Caco-2 (cell line): Measurements from ENCODE around the gene PHF5A. TPM values are rescaled to one million over a fixed set of nuclear protein-coding genes. Genes with fewer than 3 reads are reported as not detected.
A peak's percentile ranks its signal among the peaks of the same experiment; 100 is the strongest.

Experiments used
- Bru-seq: library from RNA; stranded (reverse); fragments of 400-500 nt; gene quantifications from one replicate; lab custom pipeline; 2021; lab: Mats Ljungman, UMichigan
- BruChase-seq, 2 experiments: library from RNA; stranded (reverse); fragments of 400-500 nt; gene quantifications; one replicate each; lab custom pipeline; 2021; lab: Mats Ljungman, UMichigan
- BruUV-seq: library from RNA; stranded (reverse); fragments of 400-500 nt; replicated peaks from 2 replicates; lab custom pipeline; 2021; lab: Mats Ljungman, UMichigan
- CTCF ChIA-PET: fragments of 300-600 bp; sonication (Branson Sonifier 250); formaldehyde crosslinking; loops from one replicate; lab custom pipeline; 2022; ENCODE audit warnings: antibody characterized with exemption; lab: Charles Lee
- POLR2A ChIA-PET: fragments of 300-600 bp; sonication (Branson Sonifier 250); formaldehyde crosslinking; loops from one replicate; lab custom pipeline; 2022; ENCODE audit warnings: antibody characterized with exemption; lab: Charles Lee
- DNase-seq, 2 experiments: peaks; one replicate each; pipeline versions ENCODE4 v3.0.0 to v3.0.0-alpha.2; 2020 to 2022
- H3K27me3 ChIP-seq: replicated peaks from 2 replicates; pipeline ENCODE4 v1.6.0; 2011; ENCODE audit warnings: low read length; ENCODE audit not compliant: control insufficient read depth, insufficient read depth
- H3K36me3 ChIP-seq: 2 replicates; pipeline ENCODE4 v1.5.1; 2011; ENCODE audit warnings: low read length; ENCODE audit not compliant: control insufficient read depth, insufficient read depth
- H3K4me1 ChIP-seq: fragments of 250-450 bp; sonication (Bioruptor Pico); 2 replicates; pipeline ENCODE4 v1.5.1; 2020; ENCODE audit warnings: mild to moderate bottlenecking
- H3K4me3 ChIP-seq: 2 replicates; pipeline ENCODE4 v1.5.1; 2011; ENCODE audit warnings: low read depth, mild to moderate bottlenecking, control low read depth, low read length
- H3K9me3 ChIP-seq: fragments of 250-450 bp; sonication (Bioruptor Pico); 2 replicates; pipeline ENCODE4 v1.5.1; 2020; ENCODE audit warnings: mild to moderate bottlenecking, moderate library complexity
- H3K27ac Mint-ChIP-seq: one replicate; pipeline ENCODE4 v1.8.0; 2022; ENCODE audit warnings: mixed read lengths; ENCODE audit not compliant: unreplicated experiment
- H3K27me3 Mint-ChIP-seq: one replicate; pipeline ENCODE4 v1.8.0; 2022; ENCODE audit warnings: mixed read lengths; ENCODE audit not compliant: insufficient read depth, unreplicated experiment
- H3K36me3 Mint-ChIP-seq: one replicate; pipeline ENCODE4 v1.8.0; 2022; ENCODE audit warnings: mild to moderate bottlenecking, mixed read lengths; ENCODE audit not compliant: insufficient read depth, unreplicated experiment
- H3K4me1 Mint-ChIP-seq: one replicate; pipeline ENCODE4 v1.8.0; 2022; ENCODE audit warnings: low read depth, mixed read lengths; ENCODE audit not compliant: unreplicated experiment
- H3K4me3 Mint-ChIP-seq: one replicate; pipeline ENCODE4 v1.8.0; 2022; ENCODE audit warnings: mild to moderate bottlenecking, moderate library complexity, mixed read lengths; ENCODE audit not compliant: unreplicated experiment
- H3K9me3 Mint-ChIP-seq: one replicate; pipeline ENCODE4 v1.8.0; 2022; ENCODE audit warnings: mixed read lengths; ENCODE audit not compliant: unreplicated experiment
- CTCF ChIP-seq, 2 experiments: fragments of 200-600 bp in 1 of 2; IDR thresholded peaks; 1 replicate in 1 of 2; 2 replicates in 1 of 2; pipeline versions ENCODE4 v1.5.1 to v1.8.0; 2011 to 2022; ENCODE audit warnings: antibody characterized with exemption in 1 of 2, control low read depth in 1 of 2, inconsistent platforms in 1 of 2, low read depth in 1 of 2, low read length in 1 of 2, mild to moderate bottlenecking in 1 of 2, moderate library complexity in 1 of 2; ENCODE audit not compliant: insufficient read depth in 1 of 2, severe bottlenecking in 1 of 2, unreplicated experiment in 1 of 2
- intact Hi-C: fragments of 100-400 bp; cut with micrococcal nuclease; formaldehyde crosslinking; loops from one replicate; pipeline ENCODE4 v1.10.0; 2022; ENCODE audit not compliant: unreplicated experiment
- long read RNA-seq: library from polyadenylated mRNA; stranded (forward); transcript quantifications from one replicate; pipeline ENCODE4 v2.0.0, GENCODE V29; 2022
- total RNA-seq: library from RNA; stranded (reverse); gene quantifications from 2 replicates; pipeline ENCODE4 v1.2.3, GENCODE V29; 2022

The PHF5A gene
- total RNA-seq (75.4 and 78.6 TPM in 2 replicates), Bru-seq, nascent RNA (percentile 90 among the genes with signal in this experiment), BruChase-seq, experiment 1, labeled RNA remaining after a 2-hour chase (percentile 91 among the genes with signal in this experiment), BruChase-seq, experiment 2, labeled RNA remaining after a 6-hour chase (percentile 92 among the genes with signal in this experiment)
- long read RNA-seq, transcript PHF5A-201 (4 exons, 1,086 nt): major isoform, 28 of 38 reads
- long read RNA-seq, partial matches to known transcripts: 0 of 38 reads
- long read RNA-seq, other reads (novel, unspliced or antisense): 9 of 38 reads

- intact Hi-C loops: loop anchor here (1.0 kb wide), 2 partner anchors 20 to 24 kb away; no protein-coding TSS in a partner anchor
- POLR2A ChIA-PET: interaction anchor here (0.6 to 1.8 kb wide), 18 partner anchors 9 to 332 kb away, joined by 3 to 122 read pairs (median 4); partner anchors contain the start of genes CCDC134, PMM1, TEF and TOB2
- Mint-ChIP-seq H3K36me3 (peaks cover 73% of the 10 kb centered on the region), H3K9me3 (no peaks in the 10 kb centered on the region), H3K4me3 (peak within 1 kb of the TSS; percentile 92), H3K4me1 (peaks cover under 1% of the 10 kb centered on the region), H3K27me3 (no peaks in the 10 kb centered on the region), H3K27ac (peak within 1 kb of the TSS; percentile 100)
- no peak for TF ChIP-seq CTCF (IDR thresholded peaks at IDR 0.05; ENCODE audit: insufficient read depth in 1 of 2, low read depth in 1 of 2, low read length in 1 of 2, severe bottlenecking in 1 of 2, unreplicated experiment in 1 of 2)
- CTCF ChIA-PET: interaction anchor here (0.8 to 2.2 kb wide), 6 partner anchors 19 to 75 kb away, joined by 3 to 13 read pairs (median 5); partner anchors contain the start of genes POLR3H and TOB2
- Histone ChIP-seq H3K9me3 (no peaks in the 10 kb centered on the region), H3K36me3 (peaks cover 2% of the 10 kb centered on the region), H3K27me3 (no peaks in the 10 kb centered on the region), H3K4me3 (peak within 1 kb of the TSS; percentile 96), H3K4me1 (peaks cover 18% of the 10 kb centered on the region)
- no TSS peak for BruUV-seq
- peak; percentile 97 for DNase-seq
Observed at GRCh38 chr22:41468381-41469217, at the start of gene PHF5A, which contains the start of gene ACO2. PHF5A (minus strand) TSS chr22:41468692; CDS start chr22:41468653, 39 bp downstream. ACO2 (plus strand) TSS chr22:41469117; CDS start chr22:41469147, 30 bp downstream.

- DNase-seq: no peak
- no peak overlapping the region for H3K4me3 Mint-ChIP-seq
Observed at GRCh38 chr22:41518048-41518347, 49.5 kb upstream of the PHF5A start.

More at GRCh38 chr22:41518048-41518347, 49.5 kb upstream of the PHF5A start:
- no TSS peak for BruUV-seq
- Mint-ChIP-seq H3K36me3 (peaks cover 74% of the 10 kb centered on the region), H3K27me3 (no peaks in the 10 kb centered on the region), H3K27ac (no peak overlapping the region), H3K4me1 (peaks cover 7% of the 10 kb centered on the region), H3K9me3 (no peaks in the 10 kb centered on the region)
- Histone ChIP-seq H3K4me3 (no peak overlapping the region), H3K27me3 (no peaks in the 10 kb centered on the region), H3K4me1 (no peaks in the 10 kb centered on the region), H3K9me3 (no peaks in the 10 kb centered on the region), H3K36me3 (no peaks in the 10 kb centered on the region; the same call in none of the 2 replicates)
- POLR2A ChIA-PET: interaction anchor here (1.4 kb wide), 1 partner anchor 49 kb away, joined by 3 read pairs; the partner anchor contains the start of gene ACO2
- intact Hi-C loops: no loop called here
- CTCF ChIA-PET: interaction anchor here (0.9 to 3.9 kb wide), 5 partner anchors 9 to 137 kb away, joined by 3 to 45 read pairs (median 5); partner anchors contain the start of genes PMM1 and TEF
- TF ChIP-seq CTCF (IDR thresholded peaks at IDR 0.05; ENCODE audit: insufficient read depth in 1 of 2, low read depth in 1 of 2, low read length in 1 of 2, severe bottlenecking in 1 of 2, unreplicated experiment in 1 of 2): no peak
